GM18526 (cell line): Measurements from ENCODE around the gene CBX6.

Source experiments
- POLR2A ChIP-seq: IDR thresholded peaks from 3 replicates; pipeline ENCODE4 v1.6.1; 2011; ENCODE audit not compliant: insufficient read length; ENCODE audit errors: extremely low read depth

CBX6 gene

DNA sequence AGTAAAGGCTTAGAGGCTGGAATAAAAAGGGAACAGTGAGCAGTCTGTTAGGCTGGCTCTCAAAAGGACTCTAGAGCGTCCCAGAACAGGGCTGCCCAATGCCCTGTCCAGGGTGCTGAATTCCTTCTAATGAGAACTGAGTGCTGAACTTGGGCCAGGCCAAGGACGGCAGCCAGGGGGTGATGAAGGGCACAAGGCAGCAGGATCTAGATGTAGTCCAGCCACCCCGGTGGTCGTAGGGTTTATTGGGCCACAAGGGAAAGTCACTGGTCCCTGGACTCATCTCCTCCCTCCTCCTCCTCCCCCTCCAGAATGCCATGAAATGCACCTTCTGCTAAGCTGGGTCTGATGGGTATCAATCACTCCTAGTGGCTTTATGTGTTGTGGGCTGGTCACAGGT is 47.4 kb downstream of the CBX6 start:
- no peak for TF ChIP-seq POLR2A

DNA sequence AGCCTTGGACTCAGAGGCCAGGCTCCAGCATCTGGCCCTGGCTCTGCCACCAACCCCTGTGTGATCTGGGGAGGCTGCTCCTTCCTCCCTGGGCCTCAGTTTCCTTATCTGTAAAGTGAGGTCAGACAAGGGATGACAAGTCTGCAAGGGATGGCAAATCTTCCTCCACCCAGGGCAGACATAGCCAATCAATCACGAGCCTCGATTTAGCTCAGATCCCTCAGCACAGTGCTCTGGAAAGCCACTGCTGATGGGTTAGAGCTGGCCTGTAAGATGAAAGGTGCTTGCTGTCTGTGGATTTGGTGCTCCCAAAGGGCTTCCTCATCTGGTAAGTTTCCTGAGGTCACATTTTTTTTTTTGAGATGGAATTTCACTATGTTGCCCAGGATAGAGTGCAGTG is 48.4 kb downstream of the CBX6 start:
- no peak for TF ChIP-seq POLR2A

GRCh38 chr22:38823076-38823475 is 48.9 kb downstream of the CBX6 start:
- no peak for TF ChIP-seq POLR2A

DNA sequence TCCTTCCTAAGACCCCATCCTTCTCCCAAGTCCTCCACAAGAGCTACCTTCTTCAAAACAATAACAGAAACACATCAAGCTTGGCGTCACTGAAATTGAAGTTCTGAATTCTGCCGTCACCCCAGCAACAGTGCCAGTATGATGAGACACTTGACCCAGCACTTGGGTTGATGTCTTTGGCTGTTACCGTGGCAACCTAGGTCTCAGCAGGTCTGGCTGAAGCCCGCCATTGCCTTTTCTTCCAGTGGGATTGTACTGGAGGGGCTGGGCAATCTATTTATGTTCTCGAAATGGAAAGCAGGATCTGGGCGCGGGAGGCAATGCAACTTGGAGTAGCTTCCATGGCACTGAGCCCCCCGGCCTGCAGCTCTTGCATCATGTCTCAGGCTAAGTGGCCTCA is 52.0 kb downstream of the CBX6 start:
- no peak for TF ChIP-seq POLR2A

DNA sequence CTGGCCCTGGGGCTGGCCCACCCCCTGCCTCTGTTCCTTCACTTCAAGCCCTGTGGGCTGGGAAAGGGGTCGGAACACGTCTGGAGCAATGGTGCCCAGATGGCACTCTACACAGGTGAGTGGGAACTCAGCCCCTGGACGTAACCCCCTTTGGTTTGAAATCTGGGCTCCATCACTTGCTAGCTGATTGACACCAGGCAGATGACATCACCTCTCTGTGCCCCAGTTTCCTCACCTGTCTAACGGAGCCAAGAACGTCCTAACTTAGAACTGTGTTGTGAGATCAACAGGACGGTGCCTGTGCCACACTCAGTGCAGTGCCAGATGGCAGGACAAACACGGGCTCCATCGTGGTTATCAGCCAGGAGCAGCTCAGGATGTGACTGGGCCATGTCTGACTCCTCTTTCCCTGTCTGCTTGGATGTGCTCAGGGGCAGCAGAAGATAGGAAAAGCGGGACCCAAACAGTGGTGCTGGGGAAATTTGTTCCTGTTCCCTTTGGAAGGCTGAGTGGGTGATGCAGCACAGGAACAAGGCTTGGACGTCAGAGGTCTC is 52.6 kb downstream of the CBX6 start:
- no peak for TF ChIP-seq POLR2A

- TF ChIP-seq POLR2A: no peak
Measured at GRCh38 chr22:38817196-38817595, 54.8 kb downstream of the CBX6 start.

DNA sequence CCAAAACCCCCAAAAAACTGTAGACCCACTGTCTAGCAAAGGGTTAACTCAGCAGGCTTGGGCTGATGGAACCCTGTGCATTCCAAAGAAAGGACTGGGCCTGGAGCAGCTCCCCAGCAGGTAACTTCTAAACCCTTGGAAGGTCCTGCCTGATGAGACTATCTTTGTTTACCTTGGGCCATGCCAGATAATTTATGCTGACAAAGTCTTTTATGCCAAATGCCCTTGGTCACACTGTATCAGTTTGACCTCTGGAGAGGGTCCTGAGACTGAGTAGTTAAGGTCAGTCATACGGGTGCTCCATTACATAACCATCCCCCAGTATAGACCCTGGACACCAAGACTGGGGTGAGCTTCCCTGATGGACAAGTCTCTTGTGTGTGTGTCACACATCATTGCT is 56.2 kb downstream of the CBX6 start:
- no peak for TF ChIP-seq POLR2A
